Right lobe of liver (tissue), 4 donors: ENCODE results near the gene FPR2.

Source experiments
- CTCF ChIP-seq, 4 donors: fragments of 200-600 bp in 3 of 4; fragments of 450-650 bp in 1 of 4; IDR thresholded peaks; one replicate each; pipeline versions ENCODE4 v1.5.1 to v1.8.0; 2016 to 2022; ENCODE audit warnings: antibody characterized with exemption in 4 of 4, mild to moderate bottlenecking in 2 of 4
- POLR2A ChIP-seq: fragments of 450-650 bp; IDR thresholded peaks from one replicate; pipeline ENCODE4 v1.6.1; 2017; ENCODE audit warnings: antibody characterized with exemption, mild to moderate bottlenecking
- donor health status: DM: no; HTN: no; CAD: no.
- donor health status: DM: no; HTN: no; CAD: no.
- donor health status: DM: no; HTN: yes; CAD: no.

GRCh38 chr19:51807111-51807701, 46.2 kb downstream of the FPR2 start:
- TF ChIP-seq CTCF (IDR thresholded peaks at IDR 0.05) = no peak
- TF ChIP-seq POLR2A = no peak
